Urothelium cell line (cell line): ENCODE measurements around the gene PBX4.

ENCODE experiments used
- DNase-seq: peaks from one replicate; pipeline ENCODE4 v3.0.0; 2011; ENCODE audit warnings: low spot score, mixed read lengths
- FAIRE-seq: peaks from 2 replicates; lab custom pipeline; 2011; peaks lifted over from hg19 to GRCh38; lab: Jason Lieb, UNC

PBX4 gene

GRCh38 chr19:19541616-19542015 is 76.9 kb downstream of the PBX4 start:
- no peak for FAIRE-seq
- DNase-seq, result no peak

- peak; percentile 37 for DNase-seq
- no peak for FAIRE-seq
These were observed 77.6 kb downstream of the PBX4 start for GRCh38 chr19:19540715-19541515.

GRCh38 chr19:19540064-19540714 is 78.3 kb downstream of the PBX4 start:
- no peak for DNase-seq

DNA sequence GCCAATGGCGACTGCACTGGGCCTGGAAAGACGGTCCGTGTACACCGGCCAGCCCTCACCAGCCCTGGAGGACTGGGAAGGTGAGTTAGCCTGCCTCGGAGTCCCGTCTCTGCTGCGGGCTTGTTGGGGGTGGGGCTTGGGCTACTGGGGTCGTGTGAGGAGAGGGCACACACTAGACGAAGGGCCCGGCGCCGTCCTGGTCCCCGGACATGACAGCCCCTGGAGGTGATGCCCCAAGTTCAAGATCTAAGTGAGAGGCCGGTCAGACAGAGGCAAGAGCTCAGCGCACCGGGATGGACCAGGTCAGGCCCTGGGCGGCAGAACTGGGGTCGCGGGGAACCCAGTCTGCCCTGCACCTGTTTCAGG is 78.8 kb downstream of the PBX4 start:
- no peak for FAIRE-seq
- DNase-seq, result no peak

More at GRCh38 chr19:19540064-19540714, 78.3 kb downstream of the PBX4 start:
- no peak for FAIRE-seq

DNA sequence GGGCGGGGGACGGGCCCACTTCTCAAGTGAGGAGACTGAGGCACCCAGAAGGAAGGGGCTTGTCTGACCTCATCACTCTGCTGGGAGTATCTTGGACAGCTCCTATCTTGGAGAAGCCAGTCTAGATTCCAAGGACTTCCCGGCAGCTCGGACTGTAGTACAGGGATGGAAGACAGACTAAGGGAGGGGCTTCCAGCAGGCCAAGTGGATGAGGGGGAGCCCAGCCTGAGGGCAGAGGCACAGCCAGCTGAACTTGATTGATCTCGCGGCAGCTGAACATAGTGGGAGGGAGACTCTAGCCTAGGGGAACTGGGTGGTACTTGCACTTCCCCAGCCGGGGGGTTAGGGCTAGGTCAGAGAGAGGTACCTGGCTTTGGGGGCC is 79.7 kb downstream of the PBX4 start:
- DNase-seq (no peak), FAIRE-seq (no peak)

GRCh38 chr19:19538061-19538784 is 80.3 kb downstream of the PBX4 start, which contains the start of gene CILP2:
TSS of gene CILP2 (plus strand) at chr19:19538265. CDS start at chr19:19538350, 85 bp downstream.
- DNase-seq (no peak), FAIRE-seq (no peak)

GRCh38 chr19:19537075-19538048 is 81.1 kb downstream of the PBX4 start:
- DNase-seq (no peak), FAIRE-seq (no peak)

DNA sequence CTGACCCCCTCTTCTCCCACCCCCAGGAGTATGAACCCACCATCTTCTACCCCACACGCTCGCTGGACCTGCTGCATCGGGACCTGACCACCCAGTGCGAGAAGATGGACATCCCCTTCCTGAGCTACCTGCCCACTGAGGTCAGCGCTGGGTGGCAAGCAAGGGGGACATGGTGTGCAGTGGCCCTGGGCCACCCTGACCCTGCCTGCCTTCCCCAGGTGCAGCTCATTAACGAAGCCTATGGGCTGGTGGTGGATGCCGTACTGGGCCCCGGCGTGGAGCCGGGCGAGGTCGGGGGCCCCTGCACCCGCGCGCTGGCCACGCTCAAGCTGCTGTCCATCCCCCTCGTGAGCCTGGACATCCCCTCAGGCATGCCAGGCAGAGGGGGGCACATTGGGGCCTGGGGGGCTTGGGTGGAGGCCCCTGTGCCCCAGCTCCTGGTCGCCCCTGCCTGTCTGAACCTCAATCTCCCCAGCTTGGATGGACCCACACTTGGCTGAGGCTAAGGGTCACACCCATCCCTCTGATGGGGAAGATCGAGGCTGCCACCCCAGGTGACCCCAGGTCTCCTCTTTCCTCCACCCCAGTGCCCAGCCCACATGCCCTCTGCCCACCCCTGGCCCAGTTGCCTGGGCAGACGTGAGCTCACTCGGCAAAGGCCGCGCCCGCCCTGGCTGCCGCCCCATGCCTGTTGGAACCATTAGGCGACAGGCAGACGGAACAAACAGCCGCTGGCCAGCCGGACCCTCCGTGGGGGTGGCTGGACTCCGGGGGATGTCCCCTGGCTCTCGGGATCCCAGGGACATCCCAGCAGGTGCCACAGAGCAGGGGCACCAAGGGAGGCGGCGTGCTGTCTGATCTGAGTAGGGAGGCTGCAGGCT is 82.9 kb downstream of the PBX4 start:
- FAIRE-seq, result no peak
- DNase-seq, result no peak

GRCh38 chr19:19534556-19535265 is 83.8 kb downstream of the PBX4 start:
- no peak for DNase-seq
- FAIRE-seq, result no peak

GRCh38 chr19:19533841-19534240 is 84.6 kb downstream of the PBX4 start:
- DNase-seq, result no peak
- FAIRE-seq, result no peak

DNA sequence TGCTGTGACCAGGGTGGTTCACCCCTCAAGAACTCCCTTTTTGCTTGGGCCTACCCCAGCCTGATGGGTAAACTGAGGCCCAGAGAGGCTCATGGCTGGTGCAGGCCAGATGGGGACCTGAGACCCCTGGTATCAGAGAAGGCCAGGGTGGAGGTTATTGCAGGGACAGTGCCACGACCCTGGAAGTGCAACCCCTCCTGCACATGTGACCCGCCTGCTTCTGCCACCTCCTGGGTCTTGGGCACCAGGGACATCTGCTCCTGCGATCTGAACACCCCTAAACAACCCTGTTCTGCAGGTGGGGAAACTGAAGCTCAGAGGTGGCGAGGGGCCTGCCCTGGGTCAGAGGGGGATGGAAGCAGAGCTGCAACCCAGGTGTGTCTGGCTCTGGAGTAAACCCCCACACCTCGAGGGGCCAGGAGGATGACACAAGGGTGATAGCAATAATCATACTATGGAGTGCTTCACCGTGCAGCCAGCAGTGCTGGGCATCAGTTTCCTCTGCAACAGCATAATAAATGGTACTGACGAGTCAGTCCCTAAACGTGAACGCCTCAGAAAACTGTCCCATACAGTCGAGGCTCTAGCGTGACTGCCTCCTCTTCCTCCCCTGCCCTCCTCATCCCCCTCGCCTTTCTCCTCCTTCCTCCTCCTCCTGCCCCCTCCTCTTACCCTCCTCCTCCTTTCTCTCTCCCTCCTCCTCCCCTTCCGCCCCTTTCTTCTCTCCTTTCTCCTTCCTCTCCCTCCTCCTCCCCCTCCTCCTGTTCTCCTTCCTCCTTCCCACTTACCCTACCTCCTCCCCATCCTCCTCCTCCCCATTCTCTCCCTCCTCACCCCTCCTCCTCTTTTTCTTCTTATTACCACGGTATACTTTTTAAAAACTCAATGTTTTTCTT is 85.4 kb downstream of the PBX4 start:
- FAIRE-seq (no peak), DNase-seq (no peak)

GRCh38 chr19:19531951-19532805 is 86.3 kb downstream of the PBX4 start:
- FAIRE-seq (no peak), DNase-seq (peak; percentile 60)

GRCh38 chr19:19530889-19531288 is 87.6 kb downstream of the PBX4 start:
- FAIRE-seq (no peak), DNase-seq (no peak)

DNA sequence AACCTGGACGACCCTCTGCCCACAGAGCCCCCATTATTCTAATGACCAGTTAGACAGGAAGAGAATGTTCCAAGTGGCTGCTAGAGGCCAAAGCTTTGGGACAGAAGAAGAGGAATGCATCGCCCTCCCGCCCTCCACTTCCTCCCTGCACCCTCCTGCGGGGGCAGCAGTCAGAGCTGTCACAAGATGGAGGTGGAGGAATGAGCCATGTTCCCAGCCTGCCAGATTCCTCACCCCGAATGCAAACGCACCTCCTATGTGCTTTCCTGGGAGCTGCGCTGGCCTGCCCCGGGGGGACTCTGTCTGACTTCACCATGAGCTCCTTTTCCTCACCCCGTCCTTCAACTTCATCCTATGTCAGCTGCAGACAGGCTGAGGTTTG is 88.1 kb downstream of the PBX4 start:
- DNase-seq, result no peak
- no peak for FAIRE-seq

DNA sequence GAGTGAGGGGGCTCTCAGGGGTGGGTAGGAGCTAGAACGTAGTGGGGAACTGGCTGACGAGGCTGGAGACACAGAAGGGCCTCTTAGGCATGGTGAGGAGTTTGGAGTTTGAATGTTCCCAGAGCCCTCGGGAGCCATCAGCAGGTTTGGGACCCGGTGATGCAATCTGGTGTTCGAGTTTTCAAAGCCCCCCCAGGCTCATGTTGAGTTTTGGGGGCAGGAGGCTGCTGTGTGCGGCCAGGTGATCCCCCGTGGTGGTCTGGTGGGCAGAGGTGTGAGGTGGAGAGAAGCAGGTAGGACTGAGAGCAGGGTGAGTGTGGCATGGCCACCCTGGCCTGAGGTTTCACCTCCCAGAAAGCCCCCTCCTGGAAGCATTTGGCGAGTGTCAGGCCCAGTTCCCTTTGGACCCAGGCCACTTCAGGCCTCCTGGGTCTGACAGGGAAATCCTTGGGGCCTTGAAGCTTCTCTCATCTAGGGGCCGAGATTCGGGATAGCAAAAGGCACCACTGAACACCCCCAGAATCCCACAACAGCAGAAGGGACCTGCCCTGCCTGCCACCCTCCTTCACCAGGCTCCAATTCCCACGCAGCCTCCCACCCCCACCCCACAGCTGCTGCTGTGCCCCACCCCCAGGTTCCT is 88.6 kb downstream of the PBX4 start:
- DNase-seq (no peak), FAIRE-seq (no peak)

- FAIRE-seq (no peak), DNase-seq (no peak)
These were observed 89.6 kb downstream of the PBX4 start, which contains the start of gene YJEFN3 for GRCh38 chr19:19528721-19529490. TSS of gene YJEFN3 (plus strand) at chr19:19528911. CDS start at chr19:19528933, 22 bp downstream.
